Progenitor cell of endocrine pancreas (in vitro differentiated cells): Measurements from ENCODE around the gene SEC24D. TPM values are rescaled to one million over a fixed set of nuclear protein-coding genes. Genes with fewer than 3 reads are reported as not detected.

Experiments
- DNase-seq: peaks from one replicate; pipeline ENCODE4 v3.0.0; 2021; ENCODE audit warnings: low spot score; ENCODE audit not compliant: unreplicated experiment
- H3K27ac Mint-ChIP-seq: 2 replicates; pipeline ENCODE4 v1.8.0; 2021; ENCODE audit warnings: mild to moderate bottlenecking, moderate library complexity, mixed read lengths
- H3K27me3 Mint-ChIP-seq: 2 replicates; pipeline ENCODE4 v1.8.0; 2021; ENCODE audit warnings: mixed read lengths
- H3K36me3 Mint-ChIP-seq: 2 replicates; pipeline ENCODE4 v1.8.0; 2022; ENCODE audit warnings: mixed read lengths; ENCODE audit not compliant: insufficient read depth
- H3K4me1 Mint-ChIP-seq: 2 replicates; pipeline ENCODE4 v1.8.0; 2021; ENCODE audit warnings: low read depth, mixed read lengths
- H3K4me3 Mint-ChIP-seq: 2 replicates; pipeline ENCODE4 v1.8.0; 2021; ENCODE audit warnings: low read depth, mild to moderate bottlenecking, moderate library complexity, mixed read lengths
- H3K9me3 Mint-ChIP-seq: 2 replicates; pipeline ENCODE4 v1.8.0; 2021; ENCODE audit warnings: low read depth, mixed read lengths
- total RNA-seq: library from RNA; stranded (reverse); gene quantifications from 2 replicates; pipeline ENCODE4 v1.2.1, GENCODE V29; 2021
- TF ChIP-seq, protein P1 (sequence below): fragments of 200-600 bp; sonication (generic); IDR thresholded peaks from one replicate; pipeline ENCODE4 v1.5.0; 2021; ENCODE audit warnings: antibody characterized with exemption, mild to moderate bottlenecking; ENCODE audit not compliant: unreplicated experiment

The SEC24D gene
- total RNA-seq, 1 donor from 2014 or later, result 30.2 TPM

DNA sequence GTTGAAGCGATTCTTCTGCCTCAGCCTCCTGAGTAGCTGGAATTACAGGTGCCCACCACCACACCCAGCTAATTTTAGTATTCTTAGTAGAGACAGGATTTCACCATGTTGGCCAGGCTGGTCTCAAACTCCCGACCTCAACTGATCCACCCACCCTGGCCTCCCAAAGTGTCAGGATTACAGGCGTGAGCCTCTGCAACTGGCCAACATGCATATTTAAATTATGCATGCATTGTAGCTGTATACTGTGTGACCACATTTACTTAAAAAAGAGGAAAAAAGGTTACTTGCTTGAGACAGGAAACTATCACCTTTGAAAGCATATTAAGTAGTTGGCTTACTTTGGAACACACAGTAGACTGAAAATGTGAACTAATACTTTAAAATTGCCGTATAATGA is 121.2 kb downstream of the SEC24D start:
- H3K27ac Mint-ChIP-seq, result no peak overlapping the region
- TF ChIP-seq, protein P1, sequence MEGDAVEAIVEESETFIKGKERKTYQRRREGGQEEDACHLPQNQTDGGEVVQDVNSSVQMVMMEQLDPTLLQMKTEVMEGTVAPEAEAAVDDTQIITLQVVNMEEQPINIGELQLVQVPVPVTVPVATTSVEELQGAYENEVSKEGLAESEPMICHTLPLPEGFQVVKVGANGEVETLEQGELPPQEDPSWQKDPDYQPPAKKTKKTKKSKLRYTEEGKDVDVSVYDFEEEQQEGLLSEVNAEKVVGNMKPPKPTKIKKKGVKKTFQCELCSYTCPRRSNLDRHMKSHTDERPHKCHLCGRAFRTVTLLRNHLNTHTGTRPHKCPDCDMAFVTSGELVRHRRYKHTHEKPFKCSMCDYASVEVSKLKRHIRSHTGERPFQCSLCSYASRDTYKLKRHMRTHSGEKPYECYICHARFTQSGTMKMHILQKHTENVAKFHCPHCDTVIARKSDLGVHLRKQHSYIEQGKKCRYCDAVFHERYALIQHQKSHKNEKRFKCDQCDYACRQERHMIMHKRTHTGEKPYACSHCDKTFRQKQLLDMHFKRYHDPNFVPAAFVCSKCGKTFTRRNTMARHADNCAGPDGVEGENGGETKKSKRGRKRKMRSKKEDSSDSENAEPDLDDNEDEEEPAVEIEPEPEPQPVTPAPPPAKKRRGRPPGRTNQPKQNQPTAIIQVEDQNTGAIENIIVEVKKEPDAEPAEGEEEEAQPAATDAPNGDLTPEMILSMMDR, result no peak
- H3K9me3 Mint-ChIP-seq, result no peaks in the 10 kb centered on the region
- peaks cover 4% of the 10 kb centered on the region for H3K4me1 Mint-ChIP-seq
- H3K36me3 Mint-ChIP-seq, result peaks cover 14% of the 10 kb centered on the region
- H3K4me3 Mint-ChIP-seq, result no peak overlapping the region
- DNase-seq, result no peak
- no peaks in the 10 kb centered on the region for H3K27me3 Mint-ChIP-seq

DNA sequence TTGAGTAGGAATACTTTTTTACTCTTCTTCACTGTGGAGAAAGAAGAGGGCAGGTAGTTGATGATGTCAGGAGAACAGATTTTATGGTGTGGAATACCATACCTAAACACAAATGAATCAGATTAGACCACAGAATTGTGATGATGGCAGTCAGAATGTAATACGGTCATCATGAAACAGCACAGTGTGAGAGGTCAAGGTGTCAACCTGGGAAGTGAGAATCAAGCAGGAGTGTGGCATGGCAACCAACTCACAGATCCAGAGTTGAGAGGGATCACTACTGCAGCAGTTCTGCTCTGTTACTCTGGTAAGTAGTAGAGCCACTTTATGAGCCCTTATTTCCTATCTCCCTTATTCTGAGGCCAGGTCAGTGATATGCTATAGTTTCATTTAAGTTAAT is 123.1 kb downstream of the SEC24D start:
- no peaks in the 10 kb centered on the region for H3K27me3 Mint-ChIP-seq
- no peak for DNase-seq
- peaks cover 4% of the 10 kb centered on the region for H3K4me1 Mint-ChIP-seq
- no peaks in the 10 kb centered on the region for H3K9me3 Mint-ChIP-seq
- H3K27ac Mint-ChIP-seq, result no peak overlapping the region
- peaks cover 17% of the 10 kb centered on the region for H3K36me3 Mint-ChIP-seq
- H3K4me3 Mint-ChIP-seq, result no peak overlapping the region
- TF ChIP-seq, protein P1, result no peak

DNA sequence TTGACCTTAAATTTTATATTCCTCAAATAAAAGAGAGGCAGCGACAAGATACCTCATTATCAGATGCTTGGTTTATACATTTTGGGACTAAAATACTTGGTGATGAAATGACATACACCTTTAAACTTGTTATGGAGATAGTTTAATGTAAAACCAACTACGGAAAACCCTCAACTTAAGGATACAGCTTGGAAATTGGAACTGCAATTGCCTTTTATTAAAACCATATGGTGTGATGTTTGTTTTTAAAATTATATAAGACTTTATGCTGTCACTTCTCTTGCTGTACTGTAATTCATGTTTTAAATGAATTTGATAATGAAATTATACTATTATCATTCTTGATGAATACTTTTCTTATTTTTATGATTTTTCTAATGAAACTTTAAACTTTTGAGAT is 124.9 kb downstream of the SEC24D start:
- Mint-ChIP-seq H3K9me3 (no peaks in the 10 kb centered on the region), H3K27me3 (no peaks in the 10 kb centered on the region), H3K27ac (no peak overlapping the region), H3K36me3 (peaks cover 15% of the 10 kb centered on the region), H3K4me1 (peaks cover 4% of the 10 kb centered on the region), H3K4me3 (no peak overlapping the region)
- DNase-seq, result no peak
- TF ChIP-seq, protein P1, result no peak

DNA sequence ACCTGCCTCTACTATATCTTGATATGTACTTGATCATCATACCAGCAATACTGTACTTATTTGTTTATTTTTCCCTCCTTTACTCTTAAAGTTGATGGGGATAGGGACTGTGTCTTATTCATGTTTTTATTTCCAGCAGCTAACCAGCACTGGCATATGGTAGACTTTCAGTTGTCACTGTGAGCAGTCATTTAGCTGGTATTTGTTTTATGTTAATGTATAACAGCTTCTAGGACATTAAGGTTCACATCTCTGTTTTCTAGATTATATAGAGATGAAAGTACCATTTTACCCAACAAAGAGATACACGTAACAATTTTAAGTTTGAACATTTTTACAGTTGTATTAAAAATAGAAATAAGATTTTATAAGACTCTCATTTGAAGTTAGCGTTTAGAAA is 132.8 kb downstream of the SEC24D start:
- Mint-ChIP-seq H3K27ac (no peak overlapping the region), H3K36me3 (peaks cover 32% of the 10 kb centered on the region), H3K9me3 (no peaks in the 10 kb centered on the region), H3K4me1 (peaks cover 8% of the 10 kb centered on the region), H3K4me3 (no peak overlapping the region), H3K27me3 (no peaks in the 10 kb centered on the region)
- no peak for DNase-seq
- TF ChIP-seq, protein P1, result no peak

DNA sequence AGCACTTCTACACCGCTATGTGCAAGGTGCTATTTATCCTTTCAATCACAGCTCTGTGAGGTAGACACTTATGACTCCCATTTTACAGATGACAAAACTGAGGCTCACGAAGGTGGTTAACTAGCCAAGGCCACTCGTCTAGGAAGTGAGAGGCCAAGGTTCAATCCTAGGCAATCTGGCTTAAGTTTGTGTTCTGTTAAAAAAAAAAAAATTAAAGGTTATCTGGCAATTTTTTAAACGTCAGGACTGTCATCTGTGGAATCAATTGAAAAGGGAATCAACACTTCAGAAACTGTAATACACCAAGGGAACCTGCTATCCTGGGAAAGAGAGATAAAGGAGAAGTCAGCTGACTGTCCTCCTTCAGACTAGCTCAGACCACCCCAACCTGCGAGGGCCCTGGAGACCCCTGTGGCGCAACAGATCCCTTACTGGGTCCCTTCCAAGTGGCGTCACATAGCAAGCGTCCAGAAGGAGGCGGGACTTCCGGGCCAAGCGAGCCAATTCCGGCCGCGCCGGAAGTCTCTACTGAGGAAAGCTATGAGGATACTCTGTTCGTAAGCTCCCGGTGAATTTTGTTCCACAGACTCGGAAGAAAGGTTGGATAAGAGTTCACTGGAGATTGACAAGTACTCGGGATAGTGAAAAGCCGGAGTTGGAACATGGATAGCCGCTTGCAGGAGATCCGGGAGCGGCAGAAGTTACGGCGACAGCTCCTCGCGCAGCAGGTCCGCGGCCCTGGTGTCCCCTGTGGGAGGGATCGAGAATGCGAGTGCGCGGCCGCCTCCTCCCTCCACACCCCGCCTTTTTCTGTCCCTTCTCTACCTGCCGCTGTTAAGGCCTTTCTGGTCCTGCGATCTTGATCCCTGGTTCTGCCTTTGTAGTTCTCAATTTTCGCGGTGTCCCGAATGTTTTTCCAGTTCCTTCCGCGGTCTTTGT is 150.8 kb downstream of the SEC24D start, which contains the start of gene METTL14:
Gene METTL14, plus strand, starts transcription at position 520 of the 939 bp plus-strand sequence. Its CDS starts 143 bp downstream, at position 663.
- peaks cover 6% of the 10 kb centered on the region for H3K27me3 Mint-ChIP-seq
- DNase-seq, result peak; percentile 78
- peak within 1 kb of the TSS; percentile 96 for H3K4me3 Mint-ChIP-seq
- H3K36me3 Mint-ChIP-seq, result peaks cover 5% of the 10 kb centered on the region
- H3K4me1 Mint-ChIP-seq, result peaks cover 13% of the 10 kb centered on the region
- TF ChIP-seq, protein P1, result peak; percentile 23
- H3K9me3 Mint-ChIP-seq, result no peaks in the 10 kb centered on the region
- peak within 1 kb of the TSS; percentile 98 for H3K27ac Mint-ChIP-seq
